ENCODE measurements around the gene CYP19A1.

The CYP19A1 gene

GRCh38 chr15:51338496-51338895 lies at the start of gene CYP19A1:
Gene CYP19A1, minus strand, starts transcription at chr15:51338596. Its CDS starts 95,684 bp downstream, at chr15:51242912.
- H3K4me3 ChIP-seq (ENCODE audit: low read length) = no peak within 1 kb of the TSS

GRCh38 chr15:51387699-51388041 lies 49.3 kb upstream of the CYP19A1 start:
- H3K27me3 ChIP-seq (ENCODE audit: control insufficient read depth, insufficient read depth, low read length) = no peaks in the 10 kb centered on the region
- no peak overlapping the region for H3K9ac ChIP-seq (ENCODE audit: low read length)
- H3K4me3 ChIP-seq (ENCODE audit: low read length) = no peak overlapping the region
- H3K27ac ChIP-seq (ENCODE audit: low read depth, low read length) = no peak overlapping the region
- H3K4me1 ChIP-seq (ENCODE audit: control insufficient read depth, insufficient read depth, low read length) = no peaks in the 10 kb centered on the region
- H3K36me3 ChIP-seq (ENCODE audit: control insufficient read depth, insufficient read depth, low read length) = no peaks in the 10 kb centered on the region

More at GRCh38 chr15:51338496-51338895, at the start of gene CYP19A1:
- Histone ChIP-seq H3K9ac (ENCODE audit: low read length) (no peak within 1 kb of the TSS), H3K4me1 (ENCODE audit: control insufficient read depth, insufficient read depth, low read length) (peaks cover 2% of the 10 kb centered on the region), H3K27ac (ENCODE audit: low read depth, low read length) (no peak within 1 kb of the TSS), H3K27me3 (ENCODE audit: control insufficient read depth, insufficient read depth, low read length) (peaks cover 8% of the 10 kb centered on the region), H3K36me3 (ENCODE audit: control insufficient read depth, insufficient read depth, low read length) (no peaks in the 10 kb centered on the region)

GRCh38 chr15:51386960-51387698 lies 48.7 kb upstream of the CYP19A1 start:
- Histone ChIP-seq H3K4me3 (ENCODE audit: low read length) (no peak overlapping the region), H3K9ac (ENCODE audit: low read length) (no peak overlapping the region), H3K27ac (ENCODE audit: low read depth, low read length) (no peak overlapping the region), H3K4me1 (ENCODE audit: control insufficient read depth, insufficient read depth, low read length) (no peaks in the 10 kb centered on the region), H3K27me3 (ENCODE audit: control insufficient read depth, insufficient read depth, low read length) (no peaks in the 10 kb centered on the region), H3K36me3 (ENCODE audit: control insufficient read depth, insufficient read depth, low read length) (no peaks in the 10 kb centered on the region)

GRCh38 chr15:51386486-51386885 lies 48.1 kb upstream of the CYP19A1 start:
- no peaks in the 10 kb centered on the region for H3K4me1 ChIP-seq (ENCODE audit: control insufficient read depth, insufficient read depth, low read length)
- H3K9ac ChIP-seq (ENCODE audit: low read length) = no peak overlapping the region
- H3K27ac ChIP-seq (ENCODE audit: low read depth, low read length) = no peak overlapping the region
- H3K36me3 ChIP-seq (ENCODE audit: control insufficient read depth, insufficient read depth, low read length) = no peaks in the 10 kb centered on the region
- no peaks in the 10 kb centered on the region for H3K27me3 ChIP-seq (ENCODE audit: control insufficient read depth, insufficient read depth, low read length)
- no peak overlapping the region for H3K4me3 ChIP-seq (ENCODE audit: low read length)

- no peak overlapping the region for H3K9ac ChIP-seq (ENCODE audit: low read length)
- H3K4me3 ChIP-seq (ENCODE audit: low read length) = no peak overlapping the region
- H3K4me1 ChIP-seq (ENCODE audit: control insufficient read depth, insufficient read depth, low read length) = no peaks in the 10 kb centered on the region
- H3K27ac ChIP-seq (ENCODE audit: low read depth, low read length) = no peak overlapping the region
- no peaks in the 10 kb centered on the region for H3K36me3 ChIP-seq (ENCODE audit: control insufficient read depth, insufficient read depth, low read length)
- H3K27me3 ChIP-seq (ENCODE audit: control insufficient read depth, insufficient read depth, low read length) = no peaks in the 10 kb centered on the region
These were observed 47.6 kb upstream of the CYP19A1 start for GRCh38 chr15:51386029-51386428.

GRCh38 chr15:51382787-51383186 lies 44.4 kb upstream of the CYP19A1 start:
- Histone ChIP-seq H3K9ac (ENCODE audit: low read length) (no peak overlapping the region), H3K27me3 (ENCODE audit: control insufficient read depth, insufficient read depth, low read length) (no peaks in the 10 kb centered on the region), H3K27ac (ENCODE audit: low read depth, low read length) (no peak overlapping the region), H3K4me3 (ENCODE audit: low read length) (no peak overlapping the region), H3K36me3 (ENCODE audit: control insufficient read depth, insufficient read depth, low read length) (no peaks in the 10 kb centered on the region), H3K4me1 (ENCODE audit: control insufficient read depth, insufficient read depth, low read length) (no peaks in the 10 kb centered on the region)

- Histone ChIP-seq H3K4me1 (ENCODE audit: control insufficient read depth, insufficient read depth, low read length) (no peaks in the 10 kb centered on the region), H3K4me3 (ENCODE audit: low read length) (no peak overlapping the region), H3K36me3 (ENCODE audit: control insufficient read depth, insufficient read depth, low read length) (no peaks in the 10 kb centered on the region), H3K27ac (ENCODE audit: low read depth, low read length) (no peak overlapping the region), H3K27me3 (ENCODE audit: control insufficient read depth, insufficient read depth, low read length) (no peaks in the 10 kb centered on the region), H3K9ac (ENCODE audit: low read length) (no peak overlapping the region)
These were observed 42.8 kb upstream of the CYP19A1 start for GRCh38 chr15:51380999-51381806.

GRCh38 chr15:51379390-51379789 lies 41.0 kb upstream of the CYP19A1 start:
- no peak overlapping the region for H3K9ac ChIP-seq (ENCODE audit: low read length)
- H3K4me1 ChIP-seq (ENCODE audit: control insufficient read depth, insufficient read depth, low read length) = no peaks in the 10 kb centered on the region
- H3K36me3 ChIP-seq (ENCODE audit: control insufficient read depth, insufficient read depth, low read length) = no peaks in the 10 kb centered on the region
- H3K27ac ChIP-seq (ENCODE audit: low read depth, low read length) = no peak overlapping the region
- no peaks in the 10 kb centered on the region for H3K27me3 ChIP-seq (ENCODE audit: control insufficient read depth, insufficient read depth, low read length)
- no peak overlapping the region for H3K4me3 ChIP-seq (ENCODE audit: low read length)

- H3K4me3 ChIP-seq (ENCODE audit: low read length) = no peak overlapping the region
- H3K36me3 ChIP-seq (ENCODE audit: control insufficient read depth, insufficient read depth, low read length) = no peaks in the 10 kb centered on the region
- no peaks in the 10 kb centered on the region for H3K27me3 ChIP-seq (ENCODE audit: control insufficient read depth, insufficient read depth, low read length)
- H3K27ac ChIP-seq (ENCODE audit: low read depth, low read length) = no peak overlapping the region
- H3K9ac ChIP-seq (ENCODE audit: low read length) = no peak overlapping the region
- no peaks in the 10 kb centered on the region for H3K4me1 ChIP-seq (ENCODE audit: control insufficient read depth, insufficient read depth, low read length)
These were observed 40.0 kb upstream of the CYP19A1 start for GRCh38 chr15:51378406-51378805.

- Histone ChIP-seq H3K27me3 (ENCODE audit: control insufficient read depth, insufficient read depth, low read length) (no peaks in the 10 kb centered on the region), H3K9ac (ENCODE audit: low read length) (no peak overlapping the region), H3K36me3 (ENCODE audit: control insufficient read depth, insufficient read depth, low read length) (no peaks in the 10 kb centered on the region), H3K27ac (ENCODE audit: low read depth, low read length) (no peak overlapping the region), H3K4me1 (ENCODE audit: control insufficient read depth, insufficient read depth, low read length) (no peaks in the 10 kb centered on the region), H3K4me3 (ENCODE audit: low read length) (no peak overlapping the region)
These were observed 38.8 kb upstream of the CYP19A1 start for GRCh38 chr15:51377038-51377786.

GRCh38 chr15:51375966-51376640 lies 37.7 kb upstream of the CYP19A1 start:
- no peaks in the 10 kb centered on the region for H3K4me1 ChIP-seq (ENCODE audit: control insufficient read depth, insufficient read depth, low read length)
- no peak overlapping the region for H3K27ac ChIP-seq (ENCODE audit: low read depth, low read length)
- no peak overlapping the region for H3K9ac ChIP-seq (ENCODE audit: low read length)

GRCh38 chr15:51374131-51374530 lies 35.7 kb upstream of the CYP19A1 start:
- no peaks in the 10 kb centered on the region for H3K27me3 ChIP-seq (ENCODE audit: control insufficient read depth, insufficient read depth, low read length)
- no peak overlapping the region for H3K27ac ChIP-seq (ENCODE audit: low read depth, low read length)
- H3K4me1 ChIP-seq (ENCODE audit: control insufficient read depth, insufficient read depth, low read length) = no peaks in the 10 kb centered on the region
- H3K36me3 ChIP-seq (ENCODE audit: control insufficient read depth, insufficient read depth, low read length) = no peaks in the 10 kb centered on the region
- H3K9ac ChIP-seq (ENCODE audit: low read length) = no peak overlapping the region
- H3K4me3 ChIP-seq (ENCODE audit: low read length) = no peak overlapping the region

More at GRCh38 chr15:51375966-51376640, 37.7 kb upstream of the CYP19A1 start:
- H3K4me3 ChIP-seq (ENCODE audit: low read length) = no peak overlapping the region
- no peaks in the 10 kb centered on the region for H3K27me3 ChIP-seq (ENCODE audit: control insufficient read depth, insufficient read depth, low read length)
- no peaks in the 10 kb centered on the region for H3K36me3 ChIP-seq (ENCODE audit: control insufficient read depth, insufficient read depth, low read length)

All from rectal smooth muscle tissue (tissue), 1 donor.